Thymus (tissue), 11 donors: Measurements from ENCODE around the gene OR6F1. TPM values are rescaled to one million over a fixed set of nuclear protein-coding genes. Genes with fewer than 3 reads are reported as not detected.

Experiments
- DNase-seq, 9 donors: peaks; one replicate each; pipeline ENCODE4 v3.0.0-alpha.2; 2013; ENCODE audit warnings: low spot score in 9 of 9, low read depth in 6 of 9, missing footprints in 1 of 9
- H3K27ac ChIP-seq, 2 donors: one replicate each; pipeline ENCODE4 v1.5.1; 2013; ENCODE audit warnings: control low read depth in 1 of 2, low read depth in 1 of 2, low read length in 1 of 2, mild to moderate bottlenecking in 1 of 2, moderate library complexity in 1 of 2
- H3K27me3 ChIP-seq, 2 donors: one replicate each; pipeline ENCODE4 v1.5.1; 2013; ENCODE audit warnings: low read length in 1 of 2; ENCODE audit not compliant: control insufficient read depth in 2 of 2, insufficient read depth in 1 of 2
- H3K36me3 ChIP-seq, 2 donors: one replicate each; pipeline ENCODE4 v1.5.1; 2013; ENCODE audit warnings: low read length in 1 of 2, mild to moderate bottlenecking in 1 of 2, moderate library complexity in 1 of 2; ENCODE audit not compliant: control insufficient read depth in 2 of 2, insufficient read depth in 2 of 2
- H3K4me1 ChIP-seq, 2 donors: one replicate each; pipeline ENCODE4 v1.5.1; 2013; ENCODE audit warnings: low read length in 2 of 2; ENCODE audit not compliant: control insufficient read depth in 2 of 2, insufficient read depth in 2 of 2
- H3K4me3 ChIP-seq, 2 donors: one replicate each; pipeline ENCODE4 v1.5.1; 2013; ENCODE audit warnings: low read length in 2 of 2, control low read depth in 1 of 2, mild to moderate bottlenecking in 1 of 2
- H3K9me3 ChIP-seq, 2 donors: one replicate each; pipeline ENCODE4 v1.5.1; 2013; ENCODE audit warnings: low read length in 1 of 2, mild to moderate bottlenecking in 1 of 2; ENCODE audit not compliant: control insufficient read depth in 2 of 2, insufficient read depth in 1 of 2
- WGBS: extraction: QIAGEN DNeasy Blood & Tissue Kit; methylation state at CpG from one replicate; pipeline ENCODE4 v1.1.7; 2013; 5-methylcytosine and 5-hydroxymethylcytosine counted together
- polyA plus RNA-seq: library from polyadenylated mRNA; stranded (reverse); fragments of 200-250 nt; gene quantifications from one replicate; pipeline ENCODE4 v1.2.3, GENCODE V29; 2013
- total RNA-seq: library from RNA; stranded (reverse); fragments of 120-200 nt; gene quantifications from one replicate; pipeline ENCODE4 v1.2.4, GENCODE V29; 2013
- donor health status: healthy.

The OR6F1 gene
- total and polyA plus RNA-seq, 2 donors = not detected

DNA sequence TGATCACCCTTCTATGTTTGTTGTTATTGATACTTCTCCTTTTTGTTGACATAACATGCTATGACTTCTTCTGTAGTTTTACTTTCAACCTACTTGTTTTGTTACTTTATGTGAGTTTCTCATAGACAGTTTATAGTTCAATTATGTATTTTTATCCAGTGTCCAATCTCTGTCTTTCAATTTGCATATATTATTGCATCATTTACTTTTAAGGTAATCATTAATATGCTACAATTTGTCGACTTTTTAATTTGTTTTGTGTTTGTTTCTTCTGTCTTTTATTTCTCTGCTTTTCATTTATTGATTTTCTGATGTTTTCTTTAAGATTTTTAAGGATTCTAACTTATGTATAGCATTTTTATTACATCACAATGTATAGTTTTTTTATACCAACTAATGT, 47.2 kb downstream of the OR6F1 start:
- DNase-seq = no peak
- H3K27me3 ChIP-seq = no peaks in the 10 kb centered on the region
- WGBS = 77% methylated on average over 1 of the region's 1 CpG
- no peaks in the 10 kb centered on the region for H3K9me3 ChIP-seq
- no peaks in the 10 kb centered on the region for H3K4me1 ChIP-seq
- H3K27ac ChIP-seq = no peak overlapping the region
- no peaks in the 10 kb centered on the region for H3K36me3 ChIP-seq
- H3K4me3 ChIP-seq = no peak overlapping the region

Other genes with a start within 250 kb of the OR6F1 start
- 0.05 TPM for gene OR2C3, start 180.2 kb downstream of the OR6F1 start, total RNA-seq
- 0.02 TPM for gene OR2C3, start 180.2 kb downstream of the OR6F1 start, polyA plus RNA-seq
- gene GCSAML, start 167.5 kb downstream of the OR6F1 start, total RNA-seq = 0.42 TPM
- gene GCSAML, start 167.5 kb downstream of the OR6F1 start, polyA plus RNA-seq = 0.48 TPM
- not detected for gene OR2G2, start 128.3 kb downstream of the OR6F1 start, total RNA-seq
- 0.05 TPM for gene OR2G2, start 128.3 kb downstream of the OR6F1 start, polyA plus RNA-seq
- gene OR2G3, start 111.1 kb downstream of the OR6F1 start, total RNA-seq = not detected
- not detected for gene OR2G3, start 111.1 kb downstream of the OR6F1 start, polyA plus RNA-seq
- gene OR13G1, start 36.9 kb downstream of the OR6F1 start, total RNA-seq = not detected
- gene OR13G1, start 36.9 kb downstream of the OR6F1 start, polyA plus RNA-seq = not detected
- gene OR14K1, start 22.0 kb upstream of the OR6F1 start, total RNA-seq = not detected
- not detected for gene OR14K1, start 22.0 kb upstream of the OR6F1 start, polyA plus RNA-seq
- gene OR14A2, start 31.5 kb upstream of the OR6F1 start, total RNA-seq = not detected
- gene OR14A2, start 31.5 kb upstream of the OR6F1 start, polyA plus RNA-seq = not detected
- not detected for gene OR1C1, start 43.9 kb upstream of the OR6F1 start, total RNA-seq
- gene OR1C1, start 43.9 kb upstream of the OR6F1 start, polyA plus RNA-seq = not detected
- gene OR14A16, start 107.5 kb upstream of the OR6F1 start, total RNA-seq = not detected
- gene OR14A16, start 107.5 kb upstream of the OR6F1 start, polyA plus RNA-seq = not detected
- gene OR11L1, start 125.2 kb upstream of the OR6F1 start, total RNA-seq = not detected
- gene OR11L1, start 125.2 kb upstream of the OR6F1 start, polyA plus RNA-seq = not detected
- gene TRIM58, start 140.5 kb upstream of the OR6F1 start, total RNA-seq = 0.66 TPM
- gene TRIM58, start 140.5 kb upstream of the OR6F1 start, polyA plus RNA-seq = 0.14 TPM
- 0.09 TPM for gene OR2W3, start 178.9 kb upstream of the OR6F1 start, total RNA-seq
- 0.09 TPM for gene OR2W3, start 178.9 kb upstream of the OR6F1 start, polyA plus RNA-seq
- not detected for gene OR2T8, start 203.6 kb upstream of the OR6F1 start, total RNA-seq
- gene OR2T8, start 203.6 kb upstream of the OR6F1 start, polyA plus RNA-seq = 0.02 TPM
- gene OR2AJ1, start 208.2 kb upstream of the OR6F1 start, total RNA-seq = not detected
- not detected for gene OR2AJ1, start 208.2 kb upstream of the OR6F1 start, polyA plus RNA-seq
- gene OR2L8, start 232.2 kb upstream of the OR6F1 start, total RNA-seq = not detected
- not detected for gene OR2L8, start 232.2 kb upstream of the OR6F1 start, polyA plus RNA-seq
- gene OR2AK2, start 248.6 kb upstream of the OR6F1 start, total RNA-seq = 0.09 TPM
- gene OR2AK2, start 248.6 kb upstream of the OR6F1 start, polyA plus RNA-seq = not detected